GM10248 (cell line): ENCODE results near the gene F11R.

Source experiments
- CTCF ChIA-PET: fragments of 300-600 bp; sonication (Branson Sonifier 250); formaldehyde crosslinking; extraction: SDS; loops from one replicate; lab custom pipeline; 2021; ENCODE audit warnings: antibody characterized with exemption; lab: Yijun Ruan, JAX
- POLR2A ChIA-PET: fragments of 350-650 bp; sonication (Branson Sonifier 250); formaldehyde crosslinking; extraction: SDS; loops from one replicate; lab custom pipeline; 2020; ENCODE audit warnings: antibody characterized with exemption; lab: Yijun Ruan, JAX
- DNase-seq: peaks from one replicate; pipeline ENCODE4 v3.0.0; 2012; ENCODE audit errors: extremely low spot score
- CTCF ChIP-seq: IDR thresholded peaks from 2 replicates; pipeline ENCODE4 v1.5.1; 2012; ENCODE audit warnings: mild to moderate bottlenecking, low read depth; ENCODE audit errors: extremely low read depth, missing control alignments, control extremely low read depth

F11R gene

GRCh38 chr1:161006563-161006962, 14.4 kb downstream of the F11R start:
- DNase-seq = no peak
- ChIA-PET CTCF (interaction anchor here (0.8 to 3.3 kb wide), 5 partner anchors 10 to 351 kb away, joined by 3 to 14 read pairs (median 3); partner anchors contain the start of gene F11R), POLR2A (no interaction called here)
- TF ChIP-seq CTCF = no peak

GRCh38 chr1:161001525-161001924, 19.4 kb downstream of the F11R start:
- POLR2A ChIA-PET = interaction anchor here (0.7 kb wide), 1 partner anchor 274 kb away, joined by 3 read pairs; no protein-coding TSS in a partner anchor
- DNase-seq = no peak
- CTCF ChIA-PET = interaction anchor here (6.0 kb wide), 1 partner anchor 12 kb away, joined by 37 read pairs; no protein-coding TSS in a partner anchor
- TF ChIP-seq CTCF = no peak

- DNase-seq = no peak
- TF ChIP-seq CTCF = no peak
- ChIA-PET CTCF (interaction anchor here (1.0 to 6.0 kb wide), 4 partner anchors 12 to 97 kb away, joined by 3 to 46 read pairs (median 20); partner anchors contain the start of genes F11R and KLHDC9), POLR2A (no interaction called here)
Observed at GRCh38 chr1:161000736-161001480, 20.0 kb downstream of the F11R start.

GRCh38 chr1:160999376-160999775, 21.6 kb downstream of the F11R start:
- ChIA-PET CTCF (interaction anchor here (1.1 to 6.0 kb wide), 6 partner anchors 10 to 226 kb away, joined by 3 to 46 read pairs (median 10); partner anchors contain the start of genes KLHDC9, TOMM40L, TSTD1 and USF1), POLR2A (no interaction called here)
- no peak for DNase-seq
- TF ChIP-seq CTCF = no peak

GRCh38 chr1:160997323-160998038, 23.5 kb downstream of the F11R start:
- ChIA-PET POLR2A (interaction anchor here (0.6 kb wide), 2 partner anchors 22 to 39 kb away, joined by 4 to 5 read pairs; no protein-coding TSS in a partner anchor), CTCF (interaction anchor here (0.6 to 6.0 kb wide), 36 partner anchors 8 to 744 kb away, joined by 3 to 46 read pairs (median 4); partner anchors contain the start of genes F11R, KLHDC9, TSTD1 and USF1)
- DNase-seq = peak; percentile 66
- peak; percentile 81 for TF ChIP-seq CTCF

- CTCF ChIA-PET = interaction anchor here (0.9 to 5.6 kb wide), 5 partner anchors 11 to 102 kb away, joined by 3 to 46 read pairs (median 11); partner anchors contain the start of genes ARHGAP30, KLHDC9 and TSTD1
- TF ChIP-seq CTCF = no peak
- no peak for DNase-seq
- POLR2A ChIA-PET = no interaction called here
Observed at GRCh38 chr1:160996178-160996577, 24.8 kb downstream of the F11R start.
